SK-MEL-5 (cell line): ENCODE measurements around the gene CRIP1. TPM values are rescaled to one million over a fixed set of nuclear protein-coding genes. Genes with fewer than 3 reads are reported as not detected.

Experiments
- DNase-seq: peaks from one replicate; pipeline ENCODE4 v3.0.0-alpha.2; 2016; ENCODE audit warnings: low read depth, low spot score
- in situ Hi-C: cut with HindIII; loops from 2 replicates; pipeline ENCODE4 v1.10.0; 2016; ENCODE audit warnings: low sequenced_read_pairs, high pct_unique_total_duplicates, low pct_unique_long_range_greater_than_20kb
- total RNA-seq: library from RNA; depleted of rRNA; stranded (reverse); fragments of >200 nt; shearing (Covaris generic); gene quantifications from 2 replicates; pipeline ENCODE4 v1.2.3, GENCODE V29; 2014

CRIP1 gene
- total RNA-seq, 1 experiment from 2014 or later = not detected

DNA sequence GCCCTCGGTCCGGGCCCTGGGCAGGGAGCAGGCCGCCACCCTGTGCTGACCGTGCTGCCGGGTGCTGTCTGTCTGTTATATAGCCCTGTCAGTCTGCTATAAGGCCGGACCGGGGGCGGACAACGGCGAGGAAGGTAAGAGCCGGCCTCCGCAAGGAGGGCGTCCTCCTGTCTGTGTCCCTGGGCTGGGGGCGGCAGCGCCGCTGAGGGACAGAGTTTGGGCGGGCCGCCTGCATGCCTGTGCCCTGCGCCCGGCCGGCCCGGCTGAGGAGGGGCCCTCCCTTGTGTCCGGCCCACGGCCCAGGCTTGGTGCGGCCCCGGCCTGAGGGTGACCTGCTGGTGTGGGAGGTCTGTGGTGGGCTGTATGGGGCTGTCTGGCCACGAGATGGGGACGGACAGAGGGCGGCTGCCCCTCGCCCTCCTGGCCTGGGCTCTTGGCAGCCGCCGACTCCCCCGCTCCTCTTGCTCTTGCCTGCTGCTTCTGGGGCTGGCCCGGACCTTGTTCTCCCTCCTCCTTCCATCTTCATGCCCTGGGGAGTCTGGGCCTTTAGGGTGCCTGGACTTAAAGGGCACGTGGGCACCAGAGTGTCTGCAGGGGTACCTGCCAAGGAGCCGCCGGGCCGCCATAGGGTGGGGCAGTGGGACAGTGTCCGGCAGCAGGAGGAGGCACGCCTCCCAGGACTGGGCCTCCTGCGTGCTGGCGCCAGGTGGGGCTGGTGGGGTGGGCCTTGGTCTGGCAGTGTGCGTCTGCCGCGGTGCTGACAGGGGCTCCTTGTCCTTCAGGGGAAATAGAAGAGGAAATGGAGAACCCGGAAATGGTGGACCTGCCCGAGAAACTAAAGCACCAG lies 37.2 kb upstream of the CRIP1 start:
- no peak for DNase-seq
- in situ Hi-C loops = no loop called here

GRCh38 chr14:105450123-105450505 lies 36.6 kb upstream of the CRIP1 start:
- no peak for DNase-seq
- in situ Hi-C loops = no loop called here

DNA sequence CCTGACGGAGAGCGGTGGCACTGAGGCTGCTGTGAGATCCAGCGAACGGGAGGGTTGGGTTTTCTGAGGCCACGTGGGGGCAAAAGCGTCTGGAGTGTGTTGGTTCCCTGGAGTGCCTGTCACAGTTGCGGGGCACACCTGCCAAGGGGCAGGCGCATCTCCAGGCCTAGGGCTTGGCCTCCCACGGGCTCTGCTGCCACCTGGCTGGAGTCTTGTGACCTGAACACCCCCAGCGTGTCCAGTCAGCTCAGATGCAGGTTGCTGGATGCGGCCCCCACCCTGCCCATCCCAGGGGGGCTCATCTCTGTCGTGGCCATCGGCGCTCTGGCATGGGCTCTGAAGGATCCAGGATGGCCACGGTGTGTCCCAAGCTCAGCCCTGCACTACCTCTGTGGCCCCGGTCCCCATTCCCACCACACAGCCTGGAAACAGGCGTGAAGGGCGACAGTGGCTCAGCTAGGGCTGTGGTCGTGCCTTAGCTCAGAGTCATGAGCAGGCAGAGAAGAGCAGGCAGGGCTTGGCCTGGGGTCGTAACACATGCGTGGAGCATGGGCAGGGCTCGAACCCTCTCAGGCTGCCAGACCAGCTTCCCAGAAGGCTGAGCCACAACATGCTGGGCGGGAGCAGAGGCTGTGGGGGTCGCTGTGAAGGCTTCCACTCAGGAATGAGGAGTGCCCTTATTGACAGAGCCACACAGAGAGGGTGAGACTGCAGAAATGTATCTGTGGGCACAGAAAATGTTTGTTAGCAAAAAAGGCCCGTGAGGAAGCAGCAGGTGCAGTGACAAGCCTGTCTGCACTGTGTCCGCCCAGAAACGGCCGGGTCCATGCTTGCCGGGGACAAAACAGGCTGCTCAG lies 35.6 kb upstream of the CRIP1 start:
- in situ Hi-C loops = no loop called here
- DNase-seq = no peak

- in situ Hi-C loops = no loop called here
- no peak for DNase-seq
These were observed 33.7 kb upstream of the CRIP1 start for GRCh38 chr14:105452963-105453362.

- in situ Hi-C loops = no loop called here
- no peak for DNase-seq
These were observed 32.8 kb upstream of the CRIP1 start for GRCh38 chr14:105453847-105454246.

DNA sequence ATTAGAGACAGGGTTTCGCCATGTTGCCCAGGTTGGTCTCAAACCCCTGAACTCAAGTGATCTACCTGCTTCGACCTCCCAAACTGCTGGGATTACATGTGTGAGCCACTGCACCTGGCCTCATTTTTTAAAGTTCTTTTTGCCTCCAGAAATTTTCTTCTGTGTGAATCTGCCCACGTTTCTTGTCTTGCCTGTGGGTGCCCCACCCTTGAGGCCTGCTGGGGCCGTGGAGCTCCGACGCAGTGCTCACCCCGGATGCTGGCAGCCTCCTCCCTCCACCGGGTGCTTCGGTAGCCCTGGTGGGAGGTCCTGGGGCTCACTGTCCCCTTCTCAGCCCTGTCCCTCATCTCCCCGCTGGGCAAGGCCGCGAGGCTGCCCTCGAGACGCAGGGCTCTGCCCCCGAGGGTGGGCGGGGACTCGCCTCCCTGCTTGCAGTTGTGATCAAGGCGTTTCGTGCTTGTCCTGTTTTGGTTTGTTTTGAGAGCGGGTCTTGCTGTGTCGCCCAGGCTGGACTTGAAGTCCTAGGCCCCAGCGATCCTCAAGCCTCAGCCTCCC lies 31.5 kb upstream of the CRIP1 start:
- DNase-seq = no peak
- in situ Hi-C loops = no loop called here

GRCh38 chr14:105455766-105456660 lies 30.7 kb upstream of the CRIP1 start:
- in situ Hi-C loops = no loop called here

GRCh38 chr14:105456736-105457617 lies 29.7 kb upstream of the CRIP1 start:
- in situ Hi-C loops = no loop called here
- DNase-seq = peak; percentile 10

More at GRCh38 chr14:105455766-105456660, 30.7 kb upstream of the CRIP1 start:
- no peak for DNase-seq

DNA sequence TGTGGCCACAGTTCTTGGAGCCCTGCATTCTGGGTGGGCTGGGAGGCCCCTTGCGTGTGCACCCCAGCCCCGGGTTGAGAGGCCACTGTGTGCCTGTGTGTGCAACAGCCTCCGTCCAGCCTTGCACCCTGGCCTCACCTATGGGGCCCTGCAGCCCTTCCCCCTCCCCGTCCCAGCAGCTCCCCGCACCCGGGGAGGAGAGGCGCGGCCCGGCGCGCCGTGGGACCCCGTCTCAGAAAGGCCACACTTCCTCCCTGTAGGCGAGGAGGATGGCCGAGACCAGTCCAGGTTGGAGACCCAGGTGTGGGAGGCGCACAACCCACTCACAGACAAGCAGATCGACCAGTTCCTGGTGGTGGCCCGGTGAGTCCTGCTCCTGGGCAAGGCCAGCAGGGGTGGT lies 28.7 kb upstream of the CRIP1 start:
- in situ Hi-C loops = no loop called here

DNA sequence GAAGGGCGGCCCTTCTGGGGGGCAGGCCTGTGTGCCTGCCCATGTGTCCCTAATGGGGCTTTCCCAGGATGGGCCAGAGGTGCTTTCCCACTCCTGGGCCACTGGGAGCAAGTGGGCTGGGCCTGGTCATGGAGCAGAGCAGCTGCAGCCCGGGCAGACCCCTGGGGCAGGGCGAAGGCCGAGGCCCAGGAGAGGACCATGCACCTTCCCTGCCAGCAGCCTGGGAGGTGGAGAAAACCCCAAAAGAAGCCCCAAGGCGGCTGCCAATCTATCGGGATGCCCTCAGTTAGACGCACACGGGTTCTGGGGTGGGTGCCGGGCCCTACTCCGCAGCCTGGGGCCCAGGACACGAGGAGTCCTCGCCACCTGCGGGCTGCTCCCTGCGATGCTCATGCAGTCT lies 28.1 kb upstream of the CRIP1 start:
- in situ Hi-C loops = no loop called here
- DNase-seq = no peak

More for the DNA sequence above, 28.7 kb upstream of the CRIP1 start:
- no peak for DNase-seq

DNA sequence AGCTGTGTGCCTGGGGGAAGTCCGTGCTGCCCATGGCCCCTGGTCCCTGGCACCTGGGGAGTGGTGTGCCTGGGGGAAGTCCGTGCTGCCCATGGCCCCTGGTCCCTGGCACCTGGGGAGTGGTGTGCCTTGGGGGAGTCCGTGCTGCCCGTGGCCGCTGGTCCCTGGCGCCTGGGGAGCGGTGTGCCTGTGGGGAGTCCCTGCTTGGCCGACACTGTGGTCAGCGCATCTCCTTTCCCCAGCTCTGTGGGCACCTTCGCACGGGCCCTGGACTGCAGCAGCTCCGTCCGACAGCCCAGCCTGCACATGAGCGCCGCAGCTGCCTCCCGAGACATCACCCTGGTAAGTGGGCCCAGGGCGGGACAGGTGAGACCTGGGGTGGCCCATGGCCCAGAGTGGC lies 26.6 kb upstream of the CRIP1 start:
- in situ Hi-C loops = no loop called here
- DNase-seq = no peak

- in situ Hi-C loops = no loop called here
- DNase-seq = no peak
These were observed 26.1 kb upstream of the CRIP1 start for GRCh38 chr14:105460616-105461015.

GRCh38 chr14:105461903-105462302 lies 24.8 kb upstream of the CRIP1 start:
- DNase-seq = no peak

GRCh38 chr14:105464501-105464900 lies 22.2 kb upstream of the CRIP1 start:
- in situ Hi-C loops = no loop called here
- DNase-seq = no peak

More at GRCh38 chr14:105461903-105462302, 24.8 kb upstream of the CRIP1 start:
- in situ Hi-C loops = no loop called here

DNA sequence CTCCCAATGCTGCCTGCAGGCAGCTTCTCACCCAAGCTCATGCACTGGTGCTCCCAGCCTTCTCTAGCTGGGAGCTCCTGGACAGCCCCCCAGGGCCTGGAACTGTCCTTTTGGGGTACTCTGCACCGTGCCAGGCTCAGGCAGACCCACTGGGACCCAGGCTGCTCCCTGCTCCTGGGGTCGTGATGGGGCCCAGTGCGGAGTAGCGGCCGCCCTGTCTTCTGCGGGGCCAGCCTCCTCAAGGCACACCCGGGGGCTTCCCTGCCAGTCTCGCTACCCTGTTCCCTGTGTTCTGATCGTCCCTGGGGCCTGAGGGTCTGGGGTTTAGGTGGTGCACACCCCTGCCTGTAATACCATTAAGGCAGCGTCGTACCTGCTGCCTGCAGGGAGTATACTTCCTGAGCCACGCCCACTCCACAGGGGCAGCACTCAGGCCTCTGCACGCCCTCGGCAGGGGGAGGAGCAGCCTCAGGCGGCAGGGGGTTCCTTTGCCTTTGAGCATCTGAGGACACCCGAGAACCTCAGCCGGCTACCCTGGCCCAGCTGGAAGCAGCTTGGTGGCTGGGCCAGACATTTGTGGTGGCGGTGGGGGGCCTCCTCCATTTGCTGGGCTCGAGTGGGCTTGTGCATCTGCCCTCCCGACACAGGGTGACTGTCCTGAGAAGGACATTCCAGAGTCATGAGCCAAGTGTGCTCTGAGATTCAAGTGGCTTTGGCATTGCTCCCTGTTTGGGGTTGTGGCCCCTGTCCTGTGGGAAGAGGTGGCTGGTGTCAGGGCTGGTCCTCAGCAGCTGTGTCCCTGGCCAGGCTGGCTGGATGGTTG lies 21.3 kb upstream of the CRIP1 start:
- in situ Hi-C loops = no loop called here
- no peak for DNase-seq
